Neural progenitor cell (in vitro differentiated cells): ENCODE results near the gene RAI1.
"Not testable (repeated sequence)": the region's sequence is repeated elsewhere in the genome, so short reads cannot be mapped to it uniquely, and the experiment has no call there.

Source experiments
- EZH2phosphoT487 ChIP-seq: fragments of 200-600 bp; sonication (generic); IDR thresholded peaks from 2 replicates; pipeline ENCODE4 v1.6.1; 2017; ENCODE audit warnings: antibody characterized with exemption
- TF ChIP-seq, protein P1 (sequence below): fragments of 200-600 bp; sonication (generic); IDR thresholded peaks from 2 replicates; pipeline ENCODE4 v1.5.1; 2017; ENCODE audit warnings: antibody characterized with exemption, mild to moderate bottlenecking

DNA sequence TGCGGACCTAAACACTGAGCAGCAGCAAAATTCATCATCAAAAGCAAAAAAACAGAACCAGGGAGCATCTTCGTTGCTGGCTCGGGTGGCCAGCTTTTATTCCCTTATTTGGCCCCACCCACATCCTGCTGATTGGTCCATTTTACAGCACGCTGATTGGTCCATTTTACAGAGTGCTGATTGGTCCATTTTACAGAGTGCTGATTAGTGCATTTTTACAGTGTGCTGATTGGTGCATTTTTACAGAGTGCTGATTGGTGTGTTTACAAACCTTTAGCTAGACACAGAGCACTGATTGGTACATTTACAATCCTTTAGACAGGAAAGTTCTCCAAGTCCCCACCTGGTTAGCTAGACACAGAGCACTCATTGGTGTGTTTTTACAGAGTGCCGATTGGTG, 48.6 kb upstream of the RAI1 start:
- TF ChIP-seq, protein P1, sequence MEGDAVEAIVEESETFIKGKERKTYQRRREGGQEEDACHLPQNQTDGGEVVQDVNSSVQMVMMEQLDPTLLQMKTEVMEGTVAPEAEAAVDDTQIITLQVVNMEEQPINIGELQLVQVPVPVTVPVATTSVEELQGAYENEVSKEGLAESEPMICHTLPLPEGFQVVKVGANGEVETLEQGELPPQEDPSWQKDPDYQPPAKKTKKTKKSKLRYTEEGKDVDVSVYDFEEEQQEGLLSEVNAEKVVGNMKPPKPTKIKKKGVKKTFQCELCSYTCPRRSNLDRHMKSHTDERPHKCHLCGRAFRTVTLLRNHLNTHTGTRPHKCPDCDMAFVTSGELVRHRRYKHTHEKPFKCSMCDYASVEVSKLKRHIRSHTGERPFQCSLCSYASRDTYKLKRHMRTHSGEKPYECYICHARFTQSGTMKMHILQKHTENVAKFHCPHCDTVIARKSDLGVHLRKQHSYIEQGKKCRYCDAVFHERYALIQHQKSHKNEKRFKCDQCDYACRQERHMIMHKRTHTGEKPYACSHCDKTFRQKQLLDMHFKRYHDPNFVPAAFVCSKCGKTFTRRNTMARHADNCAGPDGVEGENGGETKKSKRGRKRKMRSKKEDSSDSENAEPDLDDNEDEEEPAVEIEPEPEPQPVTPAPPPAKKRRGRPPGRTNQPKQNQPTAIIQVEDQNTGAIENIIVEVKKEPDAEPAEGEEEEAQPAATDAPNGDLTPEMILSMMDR = not testable (repeated sequence)
- not testable (repeated sequence) for TF ChIP-seq EZH2phosphoT487
